ENCODE measurements around the gene TMEM212.

The TMEM212 gene

GRCh38 chr3:171824116-171824515 lies 19.0 kb upstream of the TMEM212 start:
- peaks cover 5 to 12% of the 10 kb centered on the region in 2 donors for H3K4me1 ChIP-seq (ENCODE audit: control insufficient read depth in 1 of 2, insufficient read depth in 2 of 2, low read length in 2 of 2)
- H3K36me3 ChIP-seq (ENCODE audit: control insufficient read depth in 1 of 2, insufficient read depth in 2 of 2, low read length in 2 of 2) = no peaks in the 10 kb centered on the region
- no peak overlapping the region for H3K4me3 ChIP-seq (ENCODE audit: low read depth in 1 of 2, low read length in 2 of 2)
- H3K27ac ChIP-seq (ENCODE audit: low read depth, low read length) = no peak overlapping the region
- H3K27me3 ChIP-seq (ENCODE audit: control insufficient read depth in 1 of 2, insufficient read depth in 2 of 2, low read length in 2 of 2) = peaks cover 0 to 3% of the 10 kb centered on the region in 2 donors
- no peaks in the 10 kb centered on the region for H3K9me3 ChIP-seq (ENCODE audit: control insufficient read depth in 1 of 2, low read length in 2 of 2)
- H3K9ac ChIP-seq (ENCODE audit: low read depth in 1 of 2, low read length in 2 of 2) = no peak overlapping the region

GRCh38 chr3:171824824-171825221 lies 18.3 kb upstream of the TMEM212 start:
- peak overlapping the region; percentile 1 for H3K27ac ChIP-seq (ENCODE audit: low read depth, low read length)
- no peaks in the 10 kb centered on the region for H3K36me3 ChIP-seq (ENCODE audit: control insufficient read depth in 1 of 2, insufficient read depth in 2 of 2, low read length in 2 of 2)
- H3K9ac ChIP-seq (ENCODE audit: low read depth in 1 of 2, low read length in 2 of 2) = no peak overlapping the region
- no peak overlapping the region for H3K4me3 ChIP-seq (ENCODE audit: low read depth in 1 of 2, low read length in 2 of 2)
- H3K4me1 ChIP-seq (ENCODE audit: control insufficient read depth in 1 of 2, insufficient read depth in 2 of 2, low read length in 2 of 2) = peaks cover 10 to 18% of the 10 kb centered on the region in 2 donors
- H3K9me3 ChIP-seq (ENCODE audit: control insufficient read depth in 1 of 2, low read length in 2 of 2) = no peaks in the 10 kb centered on the region
- peaks cover 0 to 3% of the 10 kb centered on the region in 2 donors for H3K27me3 ChIP-seq (ENCODE audit: control insufficient read depth in 1 of 2, insufficient read depth in 2 of 2, low read length in 2 of 2)

- H3K27me3 ChIP-seq (ENCODE audit: control insufficient read depth in 1 of 2, insufficient read depth in 2 of 2, low read length in 2 of 2) = peaks cover 0 to 3% of the 10 kb centered on the region in 2 donors
- H3K36me3 ChIP-seq (ENCODE audit: control insufficient read depth in 1 of 2, insufficient read depth in 2 of 2, low read length in 2 of 2) = no peaks in the 10 kb centered on the region
- no peaks in the 10 kb centered on the region for H3K9me3 ChIP-seq (ENCODE audit: control insufficient read depth in 1 of 2, low read length in 2 of 2)
- H3K4me3 ChIP-seq (ENCODE audit: low read depth in 1 of 2, low read length in 2 of 2) = no peak overlapping the region
- peaks cover 11 to 18% of the 10 kb centered on the region in 2 donors for H3K4me1 ChIP-seq (ENCODE audit: control insufficient read depth in 1 of 2, insufficient read depth in 2 of 2, low read length in 2 of 2)
- H3K27ac ChIP-seq (ENCODE audit: low read depth, low read length) = peak overlapping the region; percentile 1
- H3K9ac ChIP-seq (ENCODE audit: low read depth in 1 of 2, low read length in 2 of 2) = no peak overlapping the region
Observed at GRCh38 chr3:171825222-171825828, 17.8 kb upstream of the TMEM212 start.

GRCh38 chr3:171827385-171827784 lies 15.8 kb upstream of the TMEM212 start:
- no peak overlapping the region for H3K27ac ChIP-seq (ENCODE audit: low read depth, low read length)
- no peaks in the 10 kb centered on the region for H3K9me3 ChIP-seq (ENCODE audit: control insufficient read depth in 1 of 2, low read length in 2 of 2)
- H3K27me3 ChIP-seq (ENCODE audit: control insufficient read depth in 1 of 2, insufficient read depth in 2 of 2, low read length in 2 of 2) = no peaks in the 10 kb centered on the region
- H3K4me1 ChIP-seq (ENCODE audit: control insufficient read depth in 1 of 2, insufficient read depth in 2 of 2, low read length in 2 of 2) = peaks cover 11 to 18% of the 10 kb centered on the region in 2 donors
- H3K36me3 ChIP-seq (ENCODE audit: control insufficient read depth in 1 of 2, insufficient read depth in 2 of 2, low read length in 2 of 2) = no peaks in the 10 kb centered on the region
- no peak overlapping the region for H3K9ac ChIP-seq (ENCODE audit: low read depth in 1 of 2, low read length in 2 of 2)
- H3K4me3 ChIP-seq (ENCODE audit: low read depth in 1 of 2, low read length in 2 of 2) = no peak overlapping the region

- Histone ChIP-seq H3K27ac (ENCODE audit: low read depth, low read length) (no peak overlapping the region), H3K36me3 (ENCODE audit: control insufficient read depth in 1 of 2, insufficient read depth in 2 of 2, low read length in 2 of 2) (no peaks in the 10 kb centered on the region), H3K4me3 (ENCODE audit: low read depth in 1 of 2, low read length in 2 of 2) (no peak overlapping the region), H3K4me1 (ENCODE audit: control insufficient read depth in 1 of 2, insufficient read depth in 2 of 2, low read length in 2 of 2) (peaks cover 11 to 18% of the 10 kb centered on the region in 2 donors), H3K9ac (ENCODE audit: low read depth in 1 of 2, low read length in 2 of 2) (no peak overlapping the region), H3K9me3 (ENCODE audit: control insufficient read depth in 1 of 2, low read length in 2 of 2) (no peaks in the 10 kb centered on the region), H3K27me3 (ENCODE audit: control insufficient read depth in 1 of 2, insufficient read depth in 2 of 2, low read length in 2 of 2) (no peaks in the 10 kb centered on the region)
Observed at GRCh38 chr3:171827836-171828458, 15.2 kb upstream of the TMEM212 start.

GRCh38 chr3:171828902-171829770 lies 14.0 kb upstream of the TMEM212 start:
- Histone ChIP-seq H3K4me1 (ENCODE audit: control insufficient read depth in 1 of 2, insufficient read depth in 2 of 2, low read length in 2 of 2) (peaks cover 11 to 21% of the 10 kb centered on the region in 2 donors), H3K27ac (ENCODE audit: low read depth, low read length) (no peak overlapping the region), H3K27me3 (ENCODE audit: control insufficient read depth in 1 of 2, insufficient read depth in 2 of 2, low read length in 2 of 2) (no peaks in the 10 kb centered on the region)

GRCh38 chr3:171829841-171830517 lies 13.2 kb upstream of the TMEM212 start:
- H3K9me3 ChIP-seq (ENCODE audit: control insufficient read depth in 1 of 2, low read length in 2 of 2) = no peaks in the 10 kb centered on the region
- H3K36me3 ChIP-seq (ENCODE audit: control insufficient read depth in 1 of 2, insufficient read depth in 2 of 2, low read length in 2 of 2) = no peaks in the 10 kb centered on the region
- H3K27ac ChIP-seq (ENCODE audit: low read depth, low read length) = no peak overlapping the region
- peaks cover 9 to 22% of the 10 kb centered on the region in 2 donors for H3K4me1 ChIP-seq (ENCODE audit: control insufficient read depth in 1 of 2, insufficient read depth in 2 of 2, low read length in 2 of 2)
- H3K27me3 ChIP-seq (ENCODE audit: control insufficient read depth in 1 of 2, insufficient read depth in 2 of 2, low read length in 2 of 2) = no peaks in the 10 kb centered on the region
- no peak overlapping the region for H3K4me3 ChIP-seq (ENCODE audit: low read depth in 1 of 2, low read length in 2 of 2)
- H3K9ac ChIP-seq (ENCODE audit: low read depth in 1 of 2, low read length in 2 of 2) = no peak overlapping the region

More at GRCh38 chr3:171828902-171829770, 14.0 kb upstream of the TMEM212 start:
- H3K9me3 ChIP-seq (ENCODE audit: control insufficient read depth in 1 of 2, low read length in 2 of 2) = no peaks in the 10 kb centered on the region
- no peak overlapping the region for H3K4me3 ChIP-seq (ENCODE audit: low read depth in 1 of 2, low read length in 2 of 2)
- no peaks in the 10 kb centered on the region for H3K36me3 ChIP-seq (ENCODE audit: control insufficient read depth in 1 of 2, insufficient read depth in 2 of 2, low read length in 2 of 2)
- no peak overlapping the region for H3K9ac ChIP-seq (ENCODE audit: low read depth in 1 of 2, low read length in 2 of 2)

- Histone ChIP-seq H3K27me3 (ENCODE audit: control insufficient read depth in 1 of 2, insufficient read depth in 2 of 2, low read length in 2 of 2) (no peaks in the 10 kb centered on the region), H3K27ac (ENCODE audit: low read depth, low read length) (no peak overlapping the region), H3K4me3 (ENCODE audit: low read depth in 1 of 2, low read length in 2 of 2) (no peak overlapping the region), H3K4me1 (ENCODE audit: control insufficient read depth in 1 of 2, insufficient read depth in 2 of 2, low read length in 2 of 2) (peaks cover 6 to 18% of the 10 kb centered on the region in 2 donors), H3K36me3 (ENCODE audit: control insufficient read depth in 1 of 2, insufficient read depth in 2 of 2, low read length in 2 of 2) (no peaks in the 10 kb centered on the region), H3K9ac (ENCODE audit: low read depth in 1 of 2, low read length in 2 of 2) (no peak overlapping the region), H3K9me3 (ENCODE audit: control insufficient read depth in 1 of 2, low read length in 2 of 2) (no peaks in the 10 kb centered on the region)
Observed at GRCh38 chr3:171830518-171830875, 12.7 kb upstream of the TMEM212 start.

GRCh38 chr3:171831936-171832335 lies 11.2 kb upstream of the TMEM212 start:
- peaks cover 6 to 18% of the 10 kb centered on the region in 2 donors for H3K4me1 ChIP-seq (ENCODE audit: control insufficient read depth in 1 of 2, insufficient read depth in 2 of 2, low read length in 2 of 2)
- H3K9me3 ChIP-seq (ENCODE audit: control insufficient read depth in 1 of 2, low read length in 2 of 2) = no peaks in the 10 kb centered on the region
- no peaks in the 10 kb centered on the region for H3K36me3 ChIP-seq (ENCODE audit: control insufficient read depth in 1 of 2, insufficient read depth in 2 of 2, low read length in 2 of 2)
- H3K27ac ChIP-seq (ENCODE audit: low read depth, low read length) = no peak overlapping the region
- H3K4me3 ChIP-seq (ENCODE audit: low read depth in 1 of 2, low read length in 2 of 2) = no peak overlapping the region
- H3K9ac ChIP-seq (ENCODE audit: low read depth in 1 of 2, low read length in 2 of 2) = no peak overlapping the region
- H3K27me3 ChIP-seq (ENCODE audit: control insufficient read depth in 1 of 2, insufficient read depth in 2 of 2, low read length in 2 of 2) = no peaks in the 10 kb centered on the region
